Loucy (cell line): ENCODE measurements around the gene FOXRED1.

Experiments
- H2AFZ ChIP-seq: fragments of 200-600 bp; sonication (generic); 2 replicates; pipeline ENCODE4 v1.6.0; 2016; ENCODE audit warnings: antibody characterized with exemption, mild to moderate bottlenecking, low read length, moderate library complexity
- H3F3A ChIP-seq: fragments of 200-600 bp; 2 replicates; pipeline ENCODE4 v1.6.0; 2016; ENCODE audit warnings: antibody characterized with exemption, low read depth, mild to moderate bottlenecking
- H3K27me3 ChIP-seq: fragments of 200-600 bp; sonication (generic); 2 replicates; pipeline ENCODE4 v1.6.1; 2014; ENCODE audit warnings: low read length, mild to moderate bottlenecking; ENCODE audit not compliant: insufficient read depth, poor library complexity, severe bottlenecking
- H3K36me3 ChIP-seq: fragments of 200-600 bp; sonication (generic); 2 replicates; pipeline ENCODE4 v1.6.1; 2016; ENCODE audit warnings: low read length; ENCODE audit not compliant: insufficient read depth
- H3K4me1 ChIP-seq: fragments of 200-600 bp; sonication (generic); 2 replicates; pipeline ENCODE4 v1.5.1; 2014; ENCODE audit warnings: low read length, mild to moderate bottlenecking; ENCODE audit not compliant: insufficient read depth, poor library complexity, severe bottlenecking
- H3K4me2 ChIP-seq: fragments of 200-600 bp; sonication (generic); 2 replicates; pipeline ENCODE4 v1.6.0; 2014; ENCODE audit warnings: antibody characterized with exemption, low read length, low read depth, mild to moderate bottlenecking; ENCODE audit not compliant: poor library complexity, severe bottlenecking
- H3K4me3 ChIP-seq: fragments of 200-600 bp; sonication (generic); 2 replicates; pipeline ENCODE4 v1.5.1; 2014; ENCODE audit warnings: low read length, mild to moderate bottlenecking, mixed read lengths; ENCODE audit not compliant: poor library complexity, severe bottlenecking
- H3K79me2 ChIP-seq: fragments of 200-600 bp; sonication (generic); 2 replicates; pipeline ENCODE4 v1.6.1; 2014; ENCODE audit warnings: low read length; ENCODE audit not compliant: insufficient read depth
- H3K9ac ChIP-seq: fragments of 200-600 bp; sonication (generic); 2 replicates; pipeline ENCODE4 v1.6.0; 2014; ENCODE audit warnings: mild to moderate bottlenecking, low read depth, low read length, moderate library complexity; ENCODE audit not compliant: poor library complexity, severe bottlenecking
- H3K9me2 ChIP-seq: fragments of 200-600 bp; sonication (generic); replicated peaks from 2 replicates; pipeline ENCODE4 v1.6.1; 2016; ENCODE audit warnings: low read depth, low read length, mixed read lengths
- H3K9me3 ChIP-seq: fragments of 200-600 bp; sonication (generic); 2 replicates; pipeline ENCODE4 v1.6.1; 2014; ENCODE audit warnings: mild to moderate bottlenecking, antibody characterized with exemption, low read length, low read depth; ENCODE audit not compliant: insufficient read depth
- H4K20me1 ChIP-seq: fragments of 200-600 bp; sonication (generic); 2 replicates; pipeline ENCODE4 v1.6.0; 2014; ENCODE audit warnings: antibody characterized with exemption, low read length, mild to moderate bottlenecking; ENCODE audit not compliant: insufficient read depth, poor library complexity, severe bottlenecking
- EZH2phosphoT487 ChIP-seq: fragments of 200-600 bp; IDR thresholded peaks from 2 replicates; pipeline ENCODE4 v1.6.1; 2018; ENCODE audit warnings: antibody characterized with exemption, mild to moderate bottlenecking, moderate library complexity, borderline replicate concordance
- TF ChIP-seq, protein P1 (sequence below): fragments of 200-600 bp; sonication (generic); conservative IDR thresholded peaks from 2 replicates; pipeline ENCODE4 v1.5.1; 2014; ENCODE audit warnings: mild to moderate bottlenecking, antibody characterized with exemption, low read length

The FOXRED1 gene

DNA sequence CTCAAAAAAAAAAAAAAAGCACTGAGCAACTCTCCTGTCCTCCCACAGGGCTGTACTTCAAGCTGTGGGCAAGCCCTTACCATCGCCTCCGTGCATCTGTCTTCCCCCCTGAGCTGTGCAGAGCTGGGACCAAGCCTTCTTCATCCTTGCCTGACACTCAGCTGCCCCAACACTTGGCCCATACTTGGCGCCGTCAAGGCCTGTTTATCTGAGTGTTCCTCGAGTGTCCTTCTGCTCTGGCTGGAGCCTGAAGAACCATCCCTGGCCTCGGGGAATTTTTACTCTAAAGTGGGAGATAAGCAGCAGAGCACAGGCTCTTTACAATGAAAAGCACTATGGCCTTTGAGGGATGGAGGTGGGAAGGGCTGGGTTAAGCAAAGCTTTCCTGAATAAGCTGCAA is 12.3 kb downstream of the FOXRED1 start:
- Histone ChIP-seq H3K9me3 (no peaks in the 10 kb centered on the region), H3K4me1 (peaks cover 11% of the 10 kb centered on the region), H2AFZ (no peak overlapping the region), H3K9me2 (no peaks in the 10 kb centered on the region), H3K79me2 (peaks cover 10% of the 10 kb centered on the region; the same call in 1 of the 2 replicates), H3K4me2 (no peak overlapping the region), H3K9ac (no peak overlapping the region), H3F3A (no peaks in the 10 kb centered on the region), H4K20me1 (no peaks in the 10 kb centered on the region), H3K4me3 (no peak overlapping the region), H3K27me3 (no peaks in the 10 kb centered on the region), H3K36me3 (peaks cover 8% of the 10 kb centered on the region; the same call in 1 of the 2 replicates)
- no peak for TF ChIP-seq EZH2phosphoT487
- TF ChIP-seq, protein P1, sequence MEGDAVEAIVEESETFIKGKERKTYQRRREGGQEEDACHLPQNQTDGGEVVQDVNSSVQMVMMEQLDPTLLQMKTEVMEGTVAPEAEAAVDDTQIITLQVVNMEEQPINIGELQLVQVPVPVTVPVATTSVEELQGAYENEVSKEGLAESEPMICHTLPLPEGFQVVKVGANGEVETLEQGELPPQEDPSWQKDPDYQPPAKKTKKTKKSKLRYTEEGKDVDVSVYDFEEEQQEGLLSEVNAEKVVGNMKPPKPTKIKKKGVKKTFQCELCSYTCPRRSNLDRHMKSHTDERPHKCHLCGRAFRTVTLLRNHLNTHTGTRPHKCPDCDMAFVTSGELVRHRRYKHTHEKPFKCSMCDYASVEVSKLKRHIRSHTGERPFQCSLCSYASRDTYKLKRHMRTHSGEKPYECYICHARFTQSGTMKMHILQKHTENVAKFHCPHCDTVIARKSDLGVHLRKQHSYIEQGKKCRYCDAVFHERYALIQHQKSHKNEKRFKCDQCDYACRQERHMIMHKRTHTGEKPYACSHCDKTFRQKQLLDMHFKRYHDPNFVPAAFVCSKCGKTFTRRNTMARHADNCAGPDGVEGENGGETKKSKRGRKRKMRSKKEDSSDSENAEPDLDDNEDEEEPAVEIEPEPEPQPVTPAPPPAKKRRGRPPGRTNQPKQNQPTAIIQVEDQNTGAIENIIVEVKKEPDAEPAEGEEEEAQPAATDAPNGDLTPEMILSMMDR: no peak

DNA sequence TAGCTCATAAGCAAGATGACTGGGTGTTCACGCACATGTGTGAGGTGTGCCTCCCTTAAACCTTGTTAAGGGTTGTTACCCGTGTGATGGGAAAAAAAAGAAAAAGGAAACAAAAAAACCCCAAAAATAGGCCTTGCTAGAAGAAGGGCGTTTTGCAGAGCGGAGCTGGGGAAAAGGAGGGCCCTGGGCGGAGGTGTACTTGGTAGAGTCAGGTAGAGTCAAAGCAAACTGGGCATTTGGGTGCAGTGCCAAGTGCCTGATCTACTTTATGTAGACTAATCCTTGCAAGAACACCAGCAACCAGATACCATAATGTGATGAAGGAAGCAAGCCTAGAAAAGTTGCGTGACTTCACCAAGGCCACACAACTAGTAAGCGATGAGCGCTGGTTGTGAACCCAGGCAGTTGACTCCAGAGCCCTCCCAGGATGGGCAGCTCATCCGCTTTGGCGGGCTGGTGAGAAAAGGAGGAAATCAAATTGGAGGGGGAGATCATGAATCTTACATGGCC is 12.8 kb downstream of the FOXRED1 start:
- peaks cover 10% of the 10 kb centered on the region; the same call in 1 of the 2 replicates for H3K79me2 ChIP-seq
- no peak overlapping the region for H2AFZ ChIP-seq
- H3K9me2 ChIP-seq: no peaks in the 10 kb centered on the region
- no peak overlapping the region for H3K4me2 ChIP-seq
- H3K9me3 ChIP-seq: no peaks in the 10 kb centered on the region
- TF ChIP-seq EZH2phosphoT487: no peak
- TF ChIP-seq, protein P1: no peak
- peaks cover 8% of the 10 kb centered on the region; the same call in 1 of the 2 replicates for H3K36me3 ChIP-seq
- no peaks in the 10 kb centered on the region for H3K27me3 ChIP-seq
- no peaks in the 10 kb centered on the region for H3F3A ChIP-seq
- H4K20me1 ChIP-seq: no peaks in the 10 kb centered on the region
- H3K4me1 ChIP-seq: peaks cover 11% of the 10 kb centered on the region
- H3K9ac ChIP-seq: no peak overlapping the region
- H3K4me3 ChIP-seq: no peak overlapping the region

DNA sequence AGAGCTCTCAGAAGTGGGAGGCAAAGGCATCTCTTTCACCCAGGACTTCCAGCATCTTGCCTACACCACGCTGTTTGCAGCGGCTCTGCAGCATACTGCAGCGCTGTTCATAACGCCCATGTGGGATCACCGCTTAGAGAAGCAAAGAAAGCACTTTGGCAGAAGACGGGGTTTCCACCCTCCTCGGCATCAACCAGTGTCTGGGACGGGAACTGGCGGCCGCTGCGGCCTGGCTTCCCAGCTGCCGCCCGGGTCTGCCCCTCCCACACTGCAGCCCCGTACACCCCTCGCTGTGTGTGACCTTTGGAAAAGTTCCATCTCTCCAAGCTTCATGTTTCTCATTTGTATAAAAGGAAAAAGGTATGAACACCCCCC is 13.4 kb downstream of the FOXRED1 start:
- H4K20me1 ChIP-seq: no peaks in the 10 kb centered on the region
- H3K4me2 ChIP-seq: peak overlapping the region; percentile 94
- H2AFZ ChIP-seq: peak overlapping the region; percentile 93
- H3F3A ChIP-seq: no peaks in the 10 kb centered on the region
- peaks cover 11% of the 10 kb centered on the region for H3K4me1 ChIP-seq
- H3K27me3 ChIP-seq: no peaks in the 10 kb centered on the region
- TF ChIP-seq, protein P1: no peak
- TF ChIP-seq EZH2phosphoT487: no peak
- H3K9me2 ChIP-seq: no peaks in the 10 kb centered on the region
- H3K36me3 ChIP-seq: 0 out of 2 replicates have a peak, but pooled peaks cover 2% of the 10 kb centered on the region
- no peaks in the 10 kb centered on the region for H3K9me3 ChIP-seq
- H3K4me3 ChIP-seq: peak overlapping the region; percentile 84
- peaks cover 10% of the 10 kb centered on the region; the same call in 1 of the 2 replicates for H3K79me2 ChIP-seq
- H3K9ac ChIP-seq: peak overlapping the region; percentile 66
